NCI-H748 (cell line): Measurements from ENCODE around the gene STMN1.

ENCODE experiments used
- DNase-seq: peaks from one replicate; lab custom pipeline; 2025; ENCODE audit not compliant: unreplicated experiment; lab: John Stamatoyannopoulos, UW

Gene STMN1

GRCh38 chr1:25922056-25922970 lies 16.1 kb upstream of the STMN1 start:
- peak; percentile 89 for DNase-seq

GRCh38 chr1:25918615-25919014 lies 12.4 kb upstream of the STMN1 start:
- no peak for DNase-seq

GRCh38 chr1:25917996-25918395 lies 11.8 kb upstream of the STMN1 start:
- DNase-seq, result no peak

GRCh38 chr1:25916460-25916859 lies 10.2 kb upstream of the STMN1 start:
- DNase-seq, result no peak

- DNase-seq, result no peak
These were observed 8.1 kb upstream of the STMN1 start for GRCh38 chr1:25914074-25914995.

- no peak for DNase-seq
These were observed 7.0 kb upstream of the STMN1 start for GRCh38 chr1:25913206-25913605.

- no peak for DNase-seq
These were observed 6.0 kb upstream of the STMN1 start for GRCh38 chr1:25912076-25912831.

GRCh38 chr1:25911162-25911561 lies 4.9 kb upstream of the STMN1 start:
- no peak for DNase-seq

GRCh38 chr1:25909040-25909439 lies 2.8 kb upstream of the STMN1 start:
- no peak for DNase-seq

GRCh38 chr1:25908161-25908560 lies 1.9 kb upstream of the STMN1 start:
- no peak for DNase-seq

GRCh38 chr1:25907601-25908000 lies 1.4 kb upstream of the STMN1 start:
- peak; percentile 25 for DNase-seq

GRCh38 chr1:25906644-25907300 lies 553 bp upstream of the STMN1 start:
- peak; percentile 82 for DNase-seq

- peak; percentile 93 for DNase-seq
These were observed 1.1 kb downstream of the STMN1 start for GRCh38 chr1:25904943-25905679.

GRCh38 chr1:25903986-25904385 lies 2.2 kb downstream of the STMN1 start:
- no peak for DNase-seq

GRCh38 chr1:25902462-25902861 lies 3.8 kb downstream of the STMN1 start:
- DNase-seq, result no peak

GRCh38 chr1:25900219-25900618 lies 6.0 kb downstream of the STMN1 start:
- no peak for DNase-seq

- DNase-seq, result no peak
These were observed 6.4 kb downstream of the STMN1 start for GRCh38 chr1:25899792-25900191.

- no peak for DNase-seq
These were observed 7.8 kb downstream of the STMN1 start for GRCh38 chr1:25898223-25899015.

- DNase-seq, result no peak
These were observed 8.5 kb downstream of the STMN1 start for GRCh38 chr1:25897754-25898153.
